Body of pancreas (tissue), 4 donors: Measurements from ENCODE around the gene KLC4. TPM values are rescaled to one million over a fixed set of nuclear protein-coding genes. Genes with fewer than 3 reads are reported as not detected.

Experiments used
- ATAC-seq: fragments of 150-250 bp; one replicate; pipeline ENCODE4 v1.9.1; 2016
- DNase-seq, 4 donors: peaks; one replicate each; pipeline ENCODE4 v3.0.0-alpha.2; 2019
- H3K27ac ChIP-seq, 4 donors: fragments of 200-600 bp; sonication (generic); 1 replicate in 3 of 4; 2 replicates in 1 of 4; pipeline versions ENCODE4 v1.5.1 to v1.6.1; 2016 to 2019; ENCODE audit warnings: mild to moderate bottlenecking in 1 of 4, mixed read lengths in 1 of 4, moderate library complexity in 1 of 4
- H3K27me3 ChIP-seq, 2 donors: fragments of 200-600 bp; sonication (generic); one replicate each; pipeline ENCODE4 v1.6.0; 2016; ENCODE audit warnings: mild to moderate bottlenecking in 1 of 2
- H3K36me3 ChIP-seq, 2 donors: fragments of 200-600 bp; sonication (generic); replicated peaks in 1 of 2; 2 replicates each; pipeline ENCODE4 v1.5.1; 2016; ENCODE audit warnings: low read depth in 2 of 2; ENCODE audit not compliant: insufficient read depth in 1 of 2
- H3K4me1 ChIP-seq: fragments of 200-600 bp; sonication (generic); one replicate; pipeline ENCODE4 v1.6.0; 2016
- H3K4me3 ChIP-seq, 2 donors: fragments of 200-600 bp; sonication (generic); 1 replicate in 1 of 2; 2 replicates in 1 of 2; pipeline ENCODE4 v1.5.1; 2016 to 2019
- H3K9me3 ChIP-seq, 3 donors: fragments of 200-600 bp; sonication (generic); 1 replicate in 2 of 3; 2 replicates in 1 of 3; pipeline ENCODE4 v1.5.1; 2016
- POLR2A ChIP-seq, 3 donors: fragments of 450-650 bp; IDR thresholded peaks; one replicate each; pipeline ENCODE4 v1.6.1; 2016; ENCODE audit warnings: antibody characterized with exemption in 3 of 3, mild to moderate bottlenecking in 2 of 3
- WGBS, 2 donors: methylation state at CpG; one replicate each; pipeline ENCODE4 v1.1.5; 2017; 5-methylcytosine and 5-hydroxymethylcytosine counted together
- intact Hi-C: fragments of 100-400 bp; cut with DNase I; formaldehyde crosslinking; loops from one replicate; pipeline ENCODE4 v1.15.1; 2023
- total RNA-seq, 2 donors: library from RNA; depleted of rRNA; stranded (reverse); fragments of >200 nt; gene quantifications; one replicate each; pipeline ENCODE4 v1.1.0, GENCODE V29; 2016
- TF ChIP-seq, protein P1 (sequence below), 7 experiments: fragments of 450-650 bp in 4 of 7; fragments of 200-600 bp in 3 of 7; sonication (generic) in 3 of 7; IDR thresholded peaks; one replicate each; pipeline ENCODE4 v1.5.1; 2016 to 2019; ENCODE audit warnings: antibody characterized with exemption in 7 of 7

KLC4 gene
- total RNA-seq, 2 donors from 2014 or later = 19.8 to 33.5 TPM

DNA sequence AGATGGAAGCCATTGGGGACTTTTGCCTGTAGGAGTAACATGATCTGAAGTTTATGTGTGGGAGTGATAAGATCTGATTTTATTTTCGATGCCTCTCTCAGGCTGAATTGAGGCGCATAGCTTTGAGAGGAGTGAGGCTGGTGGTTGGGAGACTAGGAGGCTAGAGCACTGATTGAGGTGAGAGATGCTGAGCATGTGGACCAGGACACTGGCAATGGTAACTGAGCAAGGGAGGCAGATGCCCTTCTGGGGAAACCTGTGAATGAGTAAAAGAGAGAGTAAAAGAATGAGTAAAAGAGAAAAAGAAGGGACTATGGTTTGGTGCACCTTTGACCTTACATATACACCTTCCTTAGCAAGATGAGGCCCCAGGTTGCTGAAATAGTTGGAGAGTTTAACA is 35.0 kb upstream of the KLC4 start:
- Histone ChIP-seq H3K36me3 (peaks cover 13 to 23% of the 10 kb centered on the region in 2 donors), H3K27ac (no peak overlapping the region), H3K4me3 (no peak overlapping the region), H3K9me3 (no peaks in the 10 kb centered on the region), H3K4me1 (peaks cover 35% of the 10 kb centered on the region), H3K27me3 (no peaks in the 10 kb centered on the region)
- TF ChIP-seq, protein P1, sequence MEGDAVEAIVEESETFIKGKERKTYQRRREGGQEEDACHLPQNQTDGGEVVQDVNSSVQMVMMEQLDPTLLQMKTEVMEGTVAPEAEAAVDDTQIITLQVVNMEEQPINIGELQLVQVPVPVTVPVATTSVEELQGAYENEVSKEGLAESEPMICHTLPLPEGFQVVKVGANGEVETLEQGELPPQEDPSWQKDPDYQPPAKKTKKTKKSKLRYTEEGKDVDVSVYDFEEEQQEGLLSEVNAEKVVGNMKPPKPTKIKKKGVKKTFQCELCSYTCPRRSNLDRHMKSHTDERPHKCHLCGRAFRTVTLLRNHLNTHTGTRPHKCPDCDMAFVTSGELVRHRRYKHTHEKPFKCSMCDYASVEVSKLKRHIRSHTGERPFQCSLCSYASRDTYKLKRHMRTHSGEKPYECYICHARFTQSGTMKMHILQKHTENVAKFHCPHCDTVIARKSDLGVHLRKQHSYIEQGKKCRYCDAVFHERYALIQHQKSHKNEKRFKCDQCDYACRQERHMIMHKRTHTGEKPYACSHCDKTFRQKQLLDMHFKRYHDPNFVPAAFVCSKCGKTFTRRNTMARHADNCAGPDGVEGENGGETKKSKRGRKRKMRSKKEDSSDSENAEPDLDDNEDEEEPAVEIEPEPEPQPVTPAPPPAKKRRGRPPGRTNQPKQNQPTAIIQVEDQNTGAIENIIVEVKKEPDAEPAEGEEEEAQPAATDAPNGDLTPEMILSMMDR (IDR thresholded peaks at IDR 0.05) = no peak
- no peak for TF ChIP-seq POLR2A (IDR thresholded peaks at IDR 0.05)
- DNase-seq (no peak), ATAC-seq (no peak)
- 73 to 83% methylated on average over 2 of the region's 2 CpGs for WGBS, 2 donors
- intact Hi-C loops = no loop called here

DNA sequence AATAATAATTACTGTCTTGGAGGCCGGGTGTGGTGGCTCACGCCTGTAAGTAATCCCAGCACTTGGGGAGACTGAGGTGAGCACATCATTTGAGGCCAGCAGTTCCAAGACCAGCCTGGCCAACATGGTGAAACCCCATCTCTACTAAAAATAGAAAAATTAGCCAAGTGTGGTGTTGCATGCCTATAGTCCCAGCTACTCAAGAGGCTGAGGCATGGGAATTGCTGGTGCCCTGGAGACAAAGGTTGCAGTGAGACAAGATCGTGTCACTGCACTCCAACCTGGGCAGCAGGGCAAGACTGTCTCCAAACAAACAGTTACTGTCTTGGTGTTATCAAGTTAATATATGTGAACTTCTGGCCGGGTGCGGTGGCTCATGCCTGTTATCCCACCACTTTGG is 33.1 kb upstream of the KLC4 start:
- TF ChIP-seq, protein P1 (IDR thresholded peaks at IDR 0.05) = no peak
- TF ChIP-seq POLR2A (IDR thresholded peaks at IDR 0.05) = no peak
- no peak for DNase-seq
- ATAC-seq = no peak
- 90% methylated on average over 5 of the region's 5 CpGs for WGBS, 2 donors
- Histone ChIP-seq H3K4me3 (no peak overlapping the region), H3K9me3 (no peaks in the 10 kb centered on the region), H3K27ac (no peak overlapping the region), H3K27me3 (no peaks in the 10 kb centered on the region), H3K36me3 (peaks cover 13 to 28% of the 10 kb centered on the region in 2 donors), H3K4me1 (peaks cover 24% of the 10 kb centered on the region)
- intact Hi-C loops = no loop called here

DNA sequence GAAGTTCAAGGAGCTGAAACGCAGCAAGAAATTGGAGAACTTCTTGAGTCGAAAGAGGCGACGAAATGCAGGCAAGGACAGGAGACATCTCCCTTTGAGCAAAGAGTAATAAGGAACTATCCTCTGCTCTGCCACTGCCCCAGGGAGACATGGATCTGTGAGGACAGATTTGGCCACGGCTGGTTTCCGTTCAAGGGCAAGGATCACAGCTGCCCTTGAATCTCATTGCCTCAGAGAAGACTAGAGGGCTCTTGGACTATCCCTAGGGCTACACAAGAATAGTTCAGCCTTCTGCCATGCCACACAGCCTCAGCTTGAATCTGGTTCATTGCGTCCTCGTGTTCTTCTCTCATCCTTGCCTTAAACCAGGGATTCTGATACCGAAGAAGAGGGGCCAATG is 30.3 kb upstream of the KLC4 start:
- Histone ChIP-seq H3K9me3 (no peaks in the 10 kb centered on the region), H3K27ac (no peak overlapping the region), H3K4me1 (peaks cover 4% of the 10 kb centered on the region), H3K36me3 (peaks cover 13 to 28% of the 10 kb centered on the region in 2 donors), H3K4me3 (no peak overlapping the region), H3K27me3 (no peaks in the 10 kb centered on the region)
- WGBS, 2 donors = 81 to 84% methylated on average over 9 of the region's 9 CpGs
- DNase-seq (no peak), ATAC-seq (no peak)
- TF ChIP-seq POLR2A (IDR thresholded peaks at IDR 0.05) = no peak
- TF ChIP-seq, protein P1 (IDR thresholded peaks at IDR 0.05) = no peak
- intact Hi-C loops = no loop called here

DNA sequence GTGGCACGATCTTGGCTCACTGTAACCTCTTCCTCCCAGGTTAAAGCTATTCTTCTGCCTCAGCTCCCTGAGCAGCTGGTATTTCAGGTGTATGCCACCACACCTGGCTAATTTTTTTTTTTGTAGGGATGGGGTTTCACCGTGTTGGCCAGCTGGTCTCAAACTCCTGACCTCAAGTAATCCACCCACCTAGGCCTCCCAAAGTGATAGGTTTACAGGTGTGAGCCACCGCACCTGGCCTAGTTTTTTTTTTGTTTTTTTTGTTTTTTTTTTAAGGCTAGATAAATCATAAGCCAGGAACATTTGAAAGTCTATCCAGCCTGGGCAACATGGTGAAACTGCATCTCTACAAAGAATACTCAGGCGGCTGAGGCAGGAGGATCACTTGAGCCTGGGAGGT is 27.1 kb upstream of the KLC4 start:
- no peaks in the 10 kb centered on the region for H3K27me3 ChIP-seq
- no peaks in the 10 kb centered on the region for H3K4me1 ChIP-seq
- no peaks in the 10 kb centered on the region for H3K9me3 ChIP-seq
- no peak for TF ChIP-seq POLR2A (IDR thresholded peaks at IDR 0.05)
- TF ChIP-seq, protein P1 (IDR thresholded peaks at IDR 0.05) = no peak
- no peak overlapping the region for H3K27ac ChIP-seq
- H3K4me3 ChIP-seq = no peak overlapping the region
- H3K36me3 ChIP-seq = peaks cover 13 to 20% of the 10 kb centered on the region in 2 donors
- DNase-seq (no peak), ATAC-seq (no peak)
- WGBS, 2 donors = 87 to 89% methylated on average over 4 of the region's 4 CpGs
- intact Hi-C loops = no loop called here

DNA sequence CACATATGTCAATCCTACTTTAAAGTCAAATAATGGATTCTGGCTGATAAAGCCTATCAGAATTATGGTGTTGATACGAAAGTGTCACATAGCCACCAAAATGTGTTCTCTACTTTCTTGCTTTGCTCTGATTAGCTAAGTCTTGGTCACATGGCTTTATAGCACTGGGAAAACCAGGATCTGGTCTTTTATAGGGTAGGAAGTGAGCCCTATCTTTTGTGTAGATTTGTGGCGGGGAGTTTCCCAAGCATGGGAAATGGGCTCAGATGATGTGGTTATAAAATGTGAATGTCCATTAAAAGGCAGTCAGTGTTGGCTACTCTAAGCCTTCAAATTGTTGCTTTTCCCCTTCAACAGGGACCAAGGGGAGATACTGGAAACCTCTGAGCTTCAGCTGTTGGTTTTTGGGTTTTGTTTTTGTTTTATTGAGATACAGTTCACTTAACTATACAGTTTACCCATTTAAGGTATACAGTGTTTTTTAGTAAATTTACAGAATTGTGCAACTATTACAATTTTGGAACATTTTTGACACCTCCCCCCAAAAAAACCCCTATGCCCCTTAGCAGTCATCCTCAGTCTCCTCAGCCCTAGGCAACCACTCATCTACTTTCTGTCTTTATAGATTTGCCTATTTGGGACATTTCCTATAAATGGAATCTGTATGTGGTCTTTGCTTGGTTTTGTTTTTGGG is 25.8 kb upstream of the KLC4 start:
- TF ChIP-seq POLR2A (IDR thresholded peaks at IDR 0.05) = no peak
- TF ChIP-seq, protein P1 (IDR thresholded peaks at IDR 0.05) = no peak
- Histone ChIP-seq H3K27ac (no peak overlapping the region), H3K27me3 (no peaks in the 10 kb centered on the region), H3K4me1 (no peaks in the 10 kb centered on the region), H3K4me3 (no peak overlapping the region), H3K9me3 (no peaks in the 10 kb centered on the region), H3K36me3 (peaks cover 4 to 25% of the 10 kb centered on the region in 2 donors)
- no peak for ATAC-seq
- intact Hi-C loops = no loop called here
- 77 to 82% methylated on average over 2 of the region's 2 CpGs for WGBS, 2 donors
- DNase-seq = no peak
